ENCODE data around the gene ABCC11.

GRCh38 chr16:48157302-48157701 is 90.0 kb downstream of the ABCC11 start:
- TF ChIP-seq CTCF (IDR thresholded peaks at IDR 0.05) = no peak
- TF ChIP-seq MAX (IDR thresholded peaks at IDR 0.05) = no peak
- TF ChIP-seq HOXB5 (CRISPR knock-in tag; IDR thresholded peaks at IDR 0.05) = no peak
- no peak for TF ChIP-seq SMC3 (IDR thresholded peaks at IDR 0.05)
- TF ChIP-seq MYC (IDR thresholded peaks at IDR 0.05; ENCODE audit: borderline replicate concordance, low read length) = no peak
- TF ChIP-seq POLR2A (IDR thresholded peaks at IDR 0.05; ENCODE audit: low read length) = no peak
- no peak for TF ChIP-seq RAD21 (conservative IDR thresholded peaks at IDR 0.05 in 1 of 2, IDR thresholded peaks at IDR 0.05 in 1 of 2)
- TF ChIP-seq KDM5A (IDR thresholded peaks at IDR 0.05) = no peak
- TF ChIP-seq CHD4 (IDR thresholded peaks at IDR 0.05; ENCODE audit: borderline replicate concordance) = no peak
- TF ChIP-seq TP53 (CRISPR knock-in tag; IDR thresholded peaks at IDR 0.05) = no peak
- TF ChIP-seq EHMT2 (IDR thresholded peaks at IDR 0.05; ENCODE audit: low read depth) = no peak
- TF ChIP-seq POLR2AphosphoS2 (conservative IDR thresholded peaks at IDR 0.05; ENCODE audit: low read length) = no peak
- no peak for TF ChIP-seq HOXA7 (CRISPR knock-in tag; IDR thresholded peaks at IDR 0.05)
- no peak for TF ChIP-seq RFX5 (IDR thresholded peaks at IDR 0.05)
